Left lung (tissue), 14 donors: ENCODE measurements around the gene GLTP. TPM values are rescaled to one million over a fixed set of nuclear protein-coding genes. Genes with fewer than 3 reads are reported as not detected.
"Not testable (repeated sequence)": the region's sequence is repeated elsewhere in the genome, so short reads cannot be mapped to it uniquely, and the experiment has no call there.

Experiments used
- ATAC-seq: fragments of 200-7000 bp; cut with Tn5 transposase; one replicate; pipeline ENCODE4 v1.9.1; 2020; ENCODE audit warnings: moderate library complexity
- DNase-seq, 4 donors: peaks; one replicate each; pipeline ENCODE4 v3.0.0-alpha.2; 2013 to 2020
- H3K27ac ChIP-seq, 2 donors: fragments of 200-600 bp; sonication (generic) in 1 of 2; one replicate each; pipeline versions ENCODE4 v1.5.0 to v1.8.0; 2020 to 2021
- H3K27me3 ChIP-seq, 2 donors: fragments of 200-600 bp; sonication (generic) in 1 of 2; one replicate each; pipeline versions ENCODE4 v1.5.0 to v1.8.0; 2020 to 2021
- H3K36me3 ChIP-seq, 2 donors: fragments of 200-600 bp; sonication (generic) in 1 of 2; one replicate each; pipeline versions ENCODE4 v1.5.0 to v1.8.0; 2020 to 2021
- H3K4me1 ChIP-seq, 2 donors: fragments of 200-600 bp; one replicate each; pipeline ENCODE4 v1.8.0; 2021
- H3K4me3 ChIP-seq, 2 donors: fragments of 200-600 bp; sonication (generic) in 1 of 2; one replicate each; pipeline versions ENCODE4 v1.5.0 to v1.8.0; 2020 to 2021; ENCODE audit warnings: mild to moderate bottlenecking in 1 of 2
- H3K9me3 ChIP-seq, 2 donors: fragments of 200-600 bp; sonication (generic) in 1 of 2; one replicate each; pipeline versions ENCODE4 v1.5.0 to v1.8.0; 2020 to 2021
- intact Hi-C, 2 donors: fragments of 100-400 bp; cut with DNase I; formaldehyde crosslinking; loops; one replicate each; pipeline versions ENCODE4 v1.11.2 to v1.14.2; 2022
- long read RNA-seq, 12 donors: library from polyadenylated mRNA in 2 of 12; unstranded in 2 of 12; transcript quantifications; one replicate each; pipeline ENCODE4 v2.0.0 and lab custom pipeline, GENCODE V29; 2019 to 2026
- polyA plus RNA-seq, 6 donors: library from polyadenylated mRNA; unstranded; fragments of 120-200 nt; gene quantifications; one replicate each; pipeline ENCODE4 v1.2.1, GENCODE V29; 2013; ENCODE audit not compliant: insufficient read length in 6 of 6
- total RNA-seq, 2 donors: library from RNA; stranded (reverse); fragmentation: NEBNext Ultra II Directional; extraction: Animal tissue kit (Norgen Biotek cat#: 25700); gene quantifications; one replicate each; pipeline ENCODE4 v1.2.1, GENCODE V29; 2021
- TF ChIP-seq, protein P1 (sequence below), 2 donors: fragments of 200-600 bp; sonication (generic) in 1 of 2; IDR thresholded peaks; one replicate each; pipeline versions ENCODE4 v1.5.0 to v1.8.0; 2021; ENCODE audit warnings: antibody characterized with exemption in 2 of 2
- donor health status: DM: no; HTN: yes; CAD: no.
- donor health status: DM: no; HTN: no; CAD: no.

Gene GLTP, protein sequence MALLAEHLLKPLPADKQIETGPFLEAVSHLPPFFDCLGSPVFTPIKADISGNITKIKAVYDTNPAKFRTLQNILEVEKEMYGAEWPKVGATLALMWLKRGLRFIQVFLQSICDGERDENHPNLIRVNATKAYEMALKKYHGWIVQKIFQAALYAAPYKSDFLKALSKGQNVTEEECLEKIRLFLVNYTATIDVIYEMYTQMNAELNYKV
- total RNA-seq (10 to 100 TPM; 37.1 to 43.3 TPM), polyA plus RNA-seq (10 to 100 TPM; 30.1 to 33.3 (median 31.2) TPM)
- long read RNA-seq, donor 1, transcript GLTP-201 (5 exons, 2,356 nt): major isoform, 8 of 10 reads
- long read RNA-seq, donor 1, partial matches to known transcripts: 0 of 10 reads
- long read RNA-seq, donor 1, other reads (novel, unspliced or antisense): 0 of 10 reads
- long read RNA-seq, donor 2, transcript GLTP-201 (5 exons, 2,356 nt): major isoform, 10 of 10 reads
- long read RNA-seq, donor 2, partial matches to known transcripts: 0 of 10 reads
- long read RNA-seq, donor 2, other reads (novel, unspliced or antisense): 0 of 10 reads
- long read RNA-seq, donor 3, transcript GLTP-201 (5 exons, 2,356 nt): major isoform, 9 of 10 reads
- long read RNA-seq, donor 3, partial matches to known transcripts: 0 of 10 reads
- long read RNA-seq, donor 3, other reads (novel, unspliced or antisense): 0 of 10 reads
- long read RNA-seq, donor 4, transcript GLTP-201 (5 exons, 2,356 nt): major isoform, 16 of 23 reads
- long read RNA-seq, donor 4, partial matches to known transcripts: 0 of 23 reads
- long read RNA-seq, donor 4, other reads (novel, unspliced or antisense): 7 of 23 reads
- long read RNA-seq, donor 5, transcript GLTP-201 (5 exons, 2,356 nt): major isoform, 14 of 14 reads
- long read RNA-seq, donor 5, partial matches to known transcripts: 0 of 14 reads
- long read RNA-seq, donor 5, other reads (novel, unspliced or antisense): 0 of 14 reads
- long read RNA-seq, donor 6, transcript GLTP-201 (5 exons, 2,356 nt): major isoform, 6 of 6 reads
- long read RNA-seq, donor 6, partial matches to known transcripts: 0 of 6 reads
- long read RNA-seq, donor 6, other reads (novel, unspliced or antisense): 0 of 6 reads
- long read RNA-seq, donor 7, transcript GLTP-201 (5 exons, 2,356 nt): major isoform, 5 of 5 reads
- long read RNA-seq, donor 7, partial matches to known transcripts: 0 of 5 reads
- long read RNA-seq, donor 7, other reads (novel, unspliced or antisense): 0 of 5 reads
- long read RNA-seq, donor 8, transcript GLTP-201 (5 exons, 2,356 nt): major isoform, 8 of 10 reads
- long read RNA-seq, donor 8, partial matches to known transcripts: 0 of 10 reads
- long read RNA-seq, donor 8, other reads (novel, unspliced or antisense): 0 of 10 reads
- long read RNA-seq, donor 9, partial matches to known transcripts: 0 of 1 reads
- long read RNA-seq, donor 9, other reads (novel, unspliced or antisense): 0 of 1 reads
- long read RNA-seq, donor 10, transcript GLTP-201 (5 exons, 2,356 nt): major isoform, 31 of 39 reads
- long read RNA-seq, donor 10, partial matches to known transcripts: 3 of 39 reads
- long read RNA-seq, donor 10, other reads (novel, unspliced or antisense): 4 of 39 reads
- long read RNA-seq, donor 11, transcript GLTP-201 (5 exons, 2,356 nt): major isoform, 27 of 69 reads
- long read RNA-seq, donor 11, partial matches to known transcripts: 11 of 69 reads
- long read RNA-seq, donor 11, other reads (novel, unspliced or antisense): 30 of 69 reads
- long read RNA-seq, donor 12, transcript GLTP-201 (5 exons, 2,356 nt): major isoform, 9 of 9 reads
- long read RNA-seq, donor 12, partial matches to known transcripts: 0 of 9 reads
- long read RNA-seq, donor 12, other reads (novel, unspliced or antisense): 0 of 9 reads

DNA sequence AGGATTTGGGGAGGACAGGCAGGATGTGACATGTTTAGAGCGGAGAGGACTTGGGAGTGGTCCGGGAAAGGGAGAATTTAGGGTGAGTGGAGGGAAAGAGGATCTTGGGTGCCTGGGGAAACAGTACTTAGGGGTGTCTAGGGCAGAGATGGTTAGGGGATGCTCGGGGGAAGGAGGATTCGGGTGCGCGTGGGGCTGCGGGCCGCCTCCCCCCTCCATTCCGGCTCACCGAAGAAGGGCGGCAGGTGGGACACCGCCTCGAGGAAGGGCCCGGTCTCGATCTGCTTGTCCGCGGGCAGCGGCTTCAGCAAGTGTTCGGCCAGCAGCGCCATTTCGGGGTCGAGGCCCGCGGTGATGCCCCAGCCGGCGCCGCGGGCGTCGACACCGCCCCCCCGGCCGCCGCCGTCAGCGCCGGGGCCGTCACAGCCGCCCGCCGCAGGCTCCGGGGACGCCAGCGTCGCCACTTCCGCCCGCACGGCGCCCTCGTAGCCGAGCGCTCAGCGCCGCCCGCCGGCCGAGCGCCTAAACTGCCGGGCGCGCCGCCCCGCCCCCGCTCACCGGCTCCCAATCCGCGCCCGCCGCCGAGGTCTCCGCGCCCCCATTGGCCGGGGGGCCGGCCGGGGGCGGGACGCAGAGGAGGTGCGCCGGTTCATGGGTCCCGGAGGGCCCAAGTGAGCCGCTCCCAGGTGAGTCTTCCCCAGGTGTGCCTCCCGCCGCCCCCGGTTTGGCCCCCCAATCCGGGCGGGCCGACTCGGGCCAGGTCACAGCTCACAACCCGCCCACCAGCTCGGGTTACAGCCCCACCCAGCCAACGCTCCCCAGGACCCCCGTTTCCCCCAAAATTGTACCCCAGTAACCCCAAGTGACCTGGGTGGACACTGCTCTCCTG lies at the start of gene GLTP:
Gene GLTP (minus strand): TSS at position 499 of the 889 bp plus-strand sequence. CDS start 167 bp downstream, at position 332.
- H3K27ac ChIP-seq: peak within 1 kb of the TSS; percentile 41 to 82
- DNase-seq (peak; percentile 84 to 97 (median 88)), ATAC-seq (peak; percentile 98)
- H3K36me3 ChIP-seq: no peaks in the 10 kb centered on the region
- H3K4me3 ChIP-seq: peak within 1 kb of the TSS; percentile 53 to 71
- no peaks in the 10 kb centered on the region for H3K9me3 ChIP-seq
- TF ChIP-seq, protein P1, sequence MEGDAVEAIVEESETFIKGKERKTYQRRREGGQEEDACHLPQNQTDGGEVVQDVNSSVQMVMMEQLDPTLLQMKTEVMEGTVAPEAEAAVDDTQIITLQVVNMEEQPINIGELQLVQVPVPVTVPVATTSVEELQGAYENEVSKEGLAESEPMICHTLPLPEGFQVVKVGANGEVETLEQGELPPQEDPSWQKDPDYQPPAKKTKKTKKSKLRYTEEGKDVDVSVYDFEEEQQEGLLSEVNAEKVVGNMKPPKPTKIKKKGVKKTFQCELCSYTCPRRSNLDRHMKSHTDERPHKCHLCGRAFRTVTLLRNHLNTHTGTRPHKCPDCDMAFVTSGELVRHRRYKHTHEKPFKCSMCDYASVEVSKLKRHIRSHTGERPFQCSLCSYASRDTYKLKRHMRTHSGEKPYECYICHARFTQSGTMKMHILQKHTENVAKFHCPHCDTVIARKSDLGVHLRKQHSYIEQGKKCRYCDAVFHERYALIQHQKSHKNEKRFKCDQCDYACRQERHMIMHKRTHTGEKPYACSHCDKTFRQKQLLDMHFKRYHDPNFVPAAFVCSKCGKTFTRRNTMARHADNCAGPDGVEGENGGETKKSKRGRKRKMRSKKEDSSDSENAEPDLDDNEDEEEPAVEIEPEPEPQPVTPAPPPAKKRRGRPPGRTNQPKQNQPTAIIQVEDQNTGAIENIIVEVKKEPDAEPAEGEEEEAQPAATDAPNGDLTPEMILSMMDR (IDR thresholded peaks at IDR 0.05): peak; percentile 38 to 67
- H3K27me3 ChIP-seq: no peaks in the 10 kb centered on the region
- H3K4me1 ChIP-seq: peaks cover 7 to 48% of the 10 kb centered on the region in 2 donors
- intact Hi-C loops: loop anchor here in 1 of 2 donors (10.0 kb wide), 1 partner anchor 75 kb away; no protein-coding TSS in a partner anchor

DNA sequence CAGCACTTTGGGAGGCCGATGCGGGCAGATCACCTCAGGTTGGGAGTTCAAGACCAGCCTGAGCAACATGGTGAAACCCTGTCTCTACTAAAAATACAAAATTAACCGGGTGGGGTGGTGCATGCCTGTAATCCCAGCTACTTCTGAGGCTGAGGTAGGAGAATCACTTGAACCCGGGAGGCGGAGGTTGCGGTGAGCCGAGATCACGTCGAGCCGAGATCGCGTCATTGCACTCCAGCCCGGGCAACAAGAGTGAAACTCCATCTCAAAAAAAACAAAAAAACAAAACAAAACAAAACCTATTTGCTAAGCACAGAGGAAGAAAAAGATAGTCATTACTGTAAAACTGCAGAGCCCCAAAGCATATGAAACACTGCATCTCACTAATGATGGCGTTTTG lies 49.0 kb upstream of the GLTP start:
- H3K27me3 ChIP-seq, intact Hi-C loops, H3K4me3 ChIP-seq, H3K27ac ChIP-seq, H3K9me3 ChIP-seq, H3K4me1 ChIP-seq, DNase-seq: not testable (repeated sequence)
- ATAC-seq: peak; percentile 33
- H3K36me3 ChIP-seq: peaks cover 0 to 100% of the 10 kb centered on the region in 2 donors

DNA sequence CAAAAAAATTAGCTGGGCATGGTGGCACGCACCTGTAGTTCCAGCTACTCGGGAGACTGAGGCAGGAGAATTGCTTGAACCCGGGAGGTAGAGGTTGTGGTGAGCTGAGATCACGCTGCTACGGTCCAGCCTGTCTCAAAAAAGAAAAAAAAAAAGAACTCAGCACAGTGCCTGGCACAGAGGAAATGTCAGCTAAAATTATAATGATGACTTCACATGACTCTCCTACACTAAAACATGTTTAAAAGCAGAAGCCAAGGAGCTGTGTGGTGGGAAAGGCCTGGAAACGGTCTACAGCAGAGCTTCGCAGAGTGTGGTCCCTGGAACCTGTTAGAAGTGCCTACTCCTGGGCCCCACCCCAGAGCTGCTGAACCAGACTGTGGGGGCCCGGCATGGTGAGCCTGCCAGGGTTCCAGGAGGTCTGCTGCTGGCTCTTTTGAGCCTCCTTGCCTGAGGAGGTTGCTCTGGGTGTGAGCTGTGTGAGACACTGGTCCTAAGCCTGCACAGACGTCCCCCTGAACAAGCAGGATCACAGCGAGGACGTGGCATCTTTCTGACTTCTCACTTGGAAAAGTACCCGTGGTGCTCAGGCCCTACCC lies 47.8 kb upstream of the GLTP start:
- DNase-seq (no peak), ATAC-seq (no peak)
- Histone ChIP-seq H3K27ac (no peak overlapping the region), H3K9me3 (no peaks in the 10 kb centered on the region), H3K27me3 (no peaks in the 10 kb centered on the region), H3K4me3 (no peak overlapping the region), H3K36me3 (peaks cover 0 to 95% of the 10 kb centered on the region in 2 donors), H3K4me1 (no peaks in the 10 kb centered on the region)
- intact Hi-C loops: no loop called here
- TF ChIP-seq, protein P1 (IDR thresholded peaks at IDR 0.05): no peak

DNA sequence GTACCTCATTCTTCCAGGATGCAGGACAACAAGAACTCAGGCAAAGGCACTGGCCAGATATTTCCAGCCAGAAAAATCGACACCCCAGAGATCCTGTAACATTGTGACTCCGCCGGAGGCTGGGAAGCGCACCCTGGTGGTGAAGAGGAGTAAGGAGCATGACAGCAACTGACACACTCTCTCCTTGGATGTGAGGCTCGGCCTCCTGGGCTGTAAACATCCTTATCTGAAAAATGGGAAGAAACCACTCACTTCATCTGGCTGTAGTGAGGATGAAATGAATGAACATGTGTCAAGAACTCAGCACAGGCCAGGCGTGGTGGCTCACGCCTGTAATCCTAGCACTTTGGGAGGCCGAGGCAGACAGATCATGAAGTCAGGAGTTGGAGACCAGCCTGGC lies 47.3 kb upstream of the GLTP start:
- Histone ChIP-seq H3K27ac (no peak overlapping the region), H3K9me3 (no peaks in the 10 kb centered on the region), H3K36me3 (peaks cover 0 to 95% of the 10 kb centered on the region in 2 donors), H3K27me3 (no peaks in the 10 kb centered on the region), H3K4me3 (no peak overlapping the region), H3K4me1 (no peaks in the 10 kb centered on the region)
- intact Hi-C loops: no loop called here
- TF ChIP-seq, protein P1 (IDR thresholded peaks at IDR 0.05): peak; percentile 43 to 64
- ATAC-seq: peak; percentile 59
- DNase-seq: no peak
